AG08395 (cell line): ENCODE measurements around the gene LRRC17.
"Not testable (repeated sequence)": the region's sequence is repeated elsewhere in the genome, so short reads cannot be mapped to it uniquely, and the experiment has no call there.

Experiments
- DNase-seq: peaks from one replicate; pipeline ENCODE4 v3.0.0; 2012; ENCODE audit warnings: mixed read lengths, low spot score

The LRRC17 gene

DNA sequence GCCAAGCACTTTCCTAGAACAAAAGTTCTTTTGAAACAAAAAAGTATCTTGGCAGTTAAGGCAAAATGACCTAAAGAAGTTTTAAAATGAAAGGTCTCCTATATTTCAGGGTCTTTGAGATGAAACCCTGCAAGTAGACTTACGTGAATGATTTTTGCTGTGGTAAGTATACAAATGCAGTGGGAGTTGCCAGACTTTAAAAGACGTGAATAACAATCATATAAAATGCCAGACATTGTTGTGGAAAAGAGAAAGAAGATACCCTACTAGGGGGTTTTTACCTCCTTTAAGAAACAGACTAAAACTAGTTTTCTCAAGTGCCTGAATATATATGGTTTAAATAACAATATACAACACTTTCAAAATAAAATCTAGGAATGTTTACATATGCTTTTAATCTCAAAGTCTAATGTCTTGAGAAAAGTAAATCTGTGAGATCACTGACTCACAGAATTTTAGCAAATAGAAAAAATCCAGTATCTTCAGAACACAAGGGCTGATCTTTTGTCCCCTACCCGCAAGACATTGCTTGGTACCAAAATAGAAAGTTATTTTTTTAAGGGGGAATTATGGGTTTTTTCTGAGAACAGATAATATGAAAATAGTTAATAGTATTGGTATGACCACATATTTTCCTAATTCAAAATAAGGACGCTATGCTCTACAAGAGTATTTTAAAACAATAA is 29.5 kb downstream of the LRRC17 start:
- DNase-seq, result no peak

DNA sequence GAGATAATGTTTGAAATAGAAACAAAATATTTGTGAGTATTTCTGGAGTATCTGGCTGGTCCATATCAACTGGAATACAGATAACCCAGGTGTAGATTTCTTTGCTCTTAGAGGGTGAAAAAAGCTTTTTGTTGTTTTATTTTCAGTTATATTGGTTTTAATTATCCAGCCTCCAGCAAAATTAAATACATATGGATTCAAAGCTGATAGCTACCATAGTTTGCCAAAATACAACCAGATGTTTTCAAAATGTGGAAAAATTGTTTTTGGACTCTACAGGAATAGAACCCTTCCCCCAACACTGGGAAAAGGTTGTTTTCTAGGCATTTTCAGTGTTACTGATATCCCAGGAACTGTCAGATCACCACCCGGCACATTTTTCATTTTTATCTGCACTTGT is 30.1 kb downstream of the LRRC17 start:
- no peak for DNase-seq

DNA sequence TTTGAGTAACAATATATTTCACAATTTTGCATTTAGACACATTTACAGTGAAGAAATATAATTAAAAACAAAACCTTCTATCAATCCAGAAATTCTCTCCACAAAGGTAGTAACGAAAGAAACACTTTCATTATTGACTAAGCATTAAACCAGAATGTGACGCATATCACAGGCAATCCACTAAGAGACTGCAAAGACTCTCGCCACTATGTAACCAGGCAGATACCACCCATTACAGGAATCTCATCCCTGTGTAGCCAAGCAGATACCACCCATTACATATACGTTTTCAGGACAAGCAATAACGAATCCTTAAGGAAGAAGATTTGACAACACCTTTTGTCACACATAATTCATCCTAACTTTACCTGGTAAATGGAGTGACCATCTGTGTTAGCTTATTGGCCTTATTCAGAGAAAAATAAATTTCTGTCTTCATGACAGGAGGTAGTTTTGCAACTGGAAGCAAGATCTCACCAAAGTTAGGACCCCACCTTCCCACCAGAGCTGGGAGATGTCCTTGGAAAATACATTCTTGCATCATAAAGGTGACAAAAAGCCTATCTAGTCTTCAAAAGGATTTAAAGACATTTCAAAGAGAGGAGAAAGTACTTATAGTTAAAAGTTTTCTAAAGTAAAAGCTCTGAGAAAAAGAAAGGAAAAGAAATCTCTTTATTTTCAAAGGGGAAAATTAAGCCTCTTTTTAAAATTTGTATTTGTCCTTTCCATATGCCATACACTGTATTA is 30.8 kb downstream of the LRRC17 start:
- no peak for DNase-seq

DNA sequence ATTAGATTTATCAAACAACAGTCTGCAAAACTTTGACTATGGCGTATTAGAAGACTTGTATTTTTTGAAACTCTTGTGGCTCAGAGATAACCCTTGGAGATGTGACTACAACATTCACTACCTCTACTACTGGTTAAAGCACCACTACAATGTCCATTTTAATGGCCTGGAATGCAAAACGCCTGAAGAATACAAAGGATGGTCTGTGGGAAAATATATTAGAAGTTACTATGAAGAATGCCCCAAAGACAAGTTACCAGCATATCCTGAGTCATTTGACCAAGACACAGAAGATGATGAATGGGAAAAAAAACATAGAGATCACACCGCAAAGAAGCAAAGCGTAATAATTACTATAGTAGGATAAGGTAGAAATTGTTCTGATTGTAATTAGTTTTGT is 31.4 kb downstream of the LRRC17 start:
- no peak for DNase-seq

DNA sequence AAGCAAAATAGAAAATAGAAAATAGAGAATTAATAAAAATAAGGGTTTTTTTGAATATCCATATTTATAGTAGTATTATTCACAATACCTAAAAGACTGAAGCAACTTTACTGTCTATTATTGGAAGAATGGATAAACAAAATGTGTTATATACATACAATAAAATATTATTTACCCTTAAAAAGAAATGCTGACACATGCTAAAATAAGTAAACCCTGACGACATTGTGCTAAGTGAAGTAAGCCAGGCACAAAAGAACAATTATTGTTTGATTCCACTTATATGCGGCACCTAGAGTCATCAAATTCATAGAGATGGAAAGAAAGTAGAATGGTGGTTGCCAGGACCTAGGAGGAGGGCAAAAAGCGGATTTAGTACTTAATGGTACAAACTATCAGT is 39.0 kb downstream of the LRRC17 start:
- DNase-seq, result no peak

DNA sequence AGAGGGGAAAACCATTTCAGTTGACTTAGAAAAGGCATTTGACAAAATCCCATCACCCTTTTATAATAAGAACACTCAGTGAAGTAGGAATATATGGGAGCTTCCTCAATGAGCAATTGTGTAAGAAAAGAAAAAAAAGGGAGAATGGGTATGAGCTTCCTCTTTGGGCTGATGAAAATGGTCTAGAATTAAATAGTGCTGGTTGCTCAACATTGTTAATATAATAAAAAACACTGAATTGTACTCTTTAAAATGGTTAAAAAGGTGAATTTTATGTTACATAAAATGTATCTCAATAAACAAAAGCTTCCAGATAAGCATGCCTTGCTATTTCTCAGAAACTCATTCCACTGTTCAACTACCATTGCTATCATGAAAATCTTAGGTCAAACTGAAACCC is 40.6 kb downstream of the LRRC17 start:
- no peak for DNase-seq

DNA sequence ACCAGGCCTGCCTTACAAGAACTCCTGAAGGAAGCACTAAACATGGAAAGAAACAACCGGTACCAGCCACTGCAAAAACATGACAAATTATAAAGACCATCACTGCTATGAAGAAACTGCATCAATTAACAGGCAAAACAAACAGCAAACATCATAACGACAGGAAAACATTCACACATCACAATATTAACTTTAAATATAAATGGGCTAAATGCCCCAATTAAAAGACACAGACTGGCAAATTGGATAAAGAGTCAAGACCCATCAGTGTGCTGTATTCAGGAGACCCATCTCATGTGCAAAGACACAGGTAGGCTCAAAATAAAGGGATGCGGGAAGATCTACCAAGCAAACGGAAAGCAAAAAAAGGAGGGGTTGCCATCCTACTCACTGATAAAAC is 41.6 kb downstream of the LRRC17 start:
- DNase-seq, result not testable (repeated sequence)

DNA sequence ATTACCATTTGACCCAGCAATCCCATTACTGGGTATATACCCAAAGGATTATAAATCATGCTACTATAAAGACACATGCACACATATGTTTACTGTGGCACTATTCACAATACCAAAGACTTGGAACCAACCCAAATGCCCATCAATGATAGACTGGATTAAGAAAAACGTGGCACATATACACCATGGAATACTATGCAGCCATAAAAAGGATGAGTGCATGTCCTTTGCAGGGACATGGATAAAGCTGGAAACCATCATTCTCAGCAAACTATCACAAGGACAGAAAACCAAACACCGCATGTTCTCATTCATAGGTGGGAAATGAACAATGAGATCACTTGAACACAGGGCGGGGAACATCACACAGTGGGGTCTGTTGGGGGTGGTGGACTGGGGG is 45.2 kb downstream of the LRRC17 start:
- DNase-seq, result not testable (repeated sequence)

DNA sequence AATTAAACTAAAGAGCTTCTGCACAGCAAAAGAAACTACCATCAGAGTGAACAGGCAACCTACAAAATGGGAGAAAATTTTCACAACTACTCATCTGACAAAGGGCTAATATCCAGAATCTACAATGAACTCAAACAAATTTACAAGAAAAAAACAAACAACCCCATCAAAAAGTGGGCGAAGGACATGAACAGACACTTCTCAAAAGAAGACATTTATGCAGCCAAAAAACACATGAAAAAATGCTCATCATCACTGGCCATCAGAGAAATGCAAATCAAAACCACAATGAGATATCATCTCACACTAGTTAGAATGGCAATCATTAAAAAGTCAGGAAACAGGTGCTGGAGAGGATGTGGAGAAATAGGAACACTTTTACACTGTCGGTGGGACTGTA is 49.2 kb downstream of the LRRC17 start:
- not testable (repeated sequence) for DNase-seq

DNA sequence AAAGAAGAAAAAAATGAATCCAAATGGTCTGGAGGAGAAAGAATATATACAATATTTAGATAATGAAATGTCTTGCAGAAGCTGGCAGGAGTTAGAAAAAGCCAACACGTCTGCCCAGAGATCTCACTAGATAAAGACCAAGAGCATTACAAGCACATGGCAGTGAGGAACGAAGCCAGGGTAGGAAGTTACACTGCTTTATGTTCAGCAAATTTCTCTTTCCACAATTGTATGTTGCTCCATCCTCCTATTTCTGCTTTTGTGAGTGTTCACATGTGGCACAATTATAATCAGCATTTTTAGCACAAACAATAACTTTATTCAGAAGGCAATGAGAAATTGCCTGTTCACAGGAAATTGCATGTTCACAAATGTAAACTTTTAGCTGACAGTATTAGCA is 53.7 kb downstream of the LRRC17 start:
- no peak for DNase-seq

DNA sequence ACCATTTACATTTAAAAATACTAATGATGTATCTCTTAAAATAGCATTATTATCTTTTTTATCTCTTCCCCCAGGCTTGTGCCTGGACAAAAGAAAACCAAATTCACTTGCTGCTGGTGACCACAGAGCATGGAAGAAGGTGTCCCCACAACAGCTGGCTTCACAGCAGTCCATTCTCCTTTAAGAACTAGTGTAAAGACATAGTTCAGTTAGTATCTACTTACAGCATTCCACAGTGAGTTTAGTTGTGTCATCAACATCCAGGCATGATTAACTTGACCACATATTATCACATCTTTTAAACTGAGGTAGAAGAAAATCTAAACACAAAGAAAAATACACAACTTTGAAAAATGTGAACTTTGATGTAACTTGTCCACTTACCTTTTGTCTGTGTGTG is 55.0 kb downstream of the LRRC17 start:
- peak; percentile 31 for DNase-seq

DNA sequence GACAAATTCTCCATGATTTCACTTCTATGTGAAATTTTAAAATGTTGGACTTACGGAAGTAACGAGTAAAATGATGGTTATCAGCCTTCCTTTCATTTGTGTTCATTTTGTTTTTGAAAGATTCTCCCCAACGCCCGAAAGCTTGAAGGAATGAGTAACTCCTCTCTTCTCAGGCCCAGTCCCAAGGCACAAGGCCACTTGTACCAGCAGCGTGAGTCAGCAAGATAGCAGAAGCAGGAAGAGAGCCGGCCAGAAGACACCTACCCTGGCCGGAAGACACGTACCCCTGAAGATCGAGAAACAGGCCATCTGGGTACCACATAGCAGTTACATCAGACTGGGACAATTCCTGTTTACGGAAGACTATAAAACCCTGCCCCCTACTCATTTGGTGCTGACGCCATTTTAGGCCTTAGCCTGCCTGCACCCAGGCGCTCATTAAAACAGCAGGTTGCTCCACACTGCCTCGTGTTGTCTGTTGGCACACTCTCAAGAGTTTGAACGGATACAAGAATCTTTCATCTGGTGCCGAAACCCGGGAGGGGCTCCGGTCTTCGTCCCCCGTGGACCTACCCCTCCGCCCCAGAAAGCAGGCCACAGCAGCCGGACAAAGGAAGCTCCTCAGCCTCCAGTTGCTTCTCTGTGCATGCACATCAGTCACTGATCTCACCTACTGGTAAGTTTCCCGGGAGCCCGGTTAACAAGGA is 60.4 kb downstream of the LRRC17 start:
- no peak for DNase-seq

DNA sequence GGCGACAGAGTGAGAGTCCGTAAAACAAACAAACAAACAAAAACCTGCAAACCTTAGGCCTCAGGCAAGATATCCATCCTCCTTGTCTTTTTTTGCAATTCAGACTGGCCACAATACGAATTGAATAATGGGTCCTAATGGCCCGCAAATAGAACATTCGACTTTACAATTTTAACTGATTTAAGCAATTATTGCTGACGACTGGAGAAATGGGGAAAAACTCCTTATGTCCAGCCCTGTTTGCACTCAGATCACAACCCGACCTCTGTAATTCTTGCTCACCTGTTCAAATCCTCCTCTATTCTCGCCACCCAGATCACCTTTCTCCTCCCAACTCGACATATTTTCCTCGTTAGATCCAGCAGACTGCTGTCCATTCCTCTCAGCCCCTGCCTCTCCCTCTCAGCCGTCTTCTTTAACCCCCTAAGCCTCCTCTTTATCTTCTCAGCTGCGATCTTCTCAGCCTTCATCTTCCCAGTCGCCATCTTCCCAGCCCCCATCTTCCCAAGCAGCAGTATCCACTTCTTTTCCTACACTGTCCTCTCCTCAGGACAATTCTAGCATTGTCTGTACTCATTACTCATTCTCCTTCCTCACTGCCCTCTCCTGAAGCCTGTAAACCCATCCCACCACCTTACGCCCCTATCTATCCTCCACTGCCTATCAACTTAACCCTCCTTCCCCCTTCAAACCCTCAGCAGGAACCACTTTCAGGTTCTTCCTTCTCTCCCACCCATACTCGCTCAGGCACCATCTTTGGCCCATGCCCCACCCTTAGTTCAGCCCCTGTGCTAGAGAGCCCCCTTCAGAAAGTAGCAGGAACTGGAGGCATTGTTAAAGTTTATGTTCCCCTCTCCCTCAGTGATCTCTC is 61.8 kb downstream of the LRRC17 start:
- no peak for DNase-seq

DNA sequence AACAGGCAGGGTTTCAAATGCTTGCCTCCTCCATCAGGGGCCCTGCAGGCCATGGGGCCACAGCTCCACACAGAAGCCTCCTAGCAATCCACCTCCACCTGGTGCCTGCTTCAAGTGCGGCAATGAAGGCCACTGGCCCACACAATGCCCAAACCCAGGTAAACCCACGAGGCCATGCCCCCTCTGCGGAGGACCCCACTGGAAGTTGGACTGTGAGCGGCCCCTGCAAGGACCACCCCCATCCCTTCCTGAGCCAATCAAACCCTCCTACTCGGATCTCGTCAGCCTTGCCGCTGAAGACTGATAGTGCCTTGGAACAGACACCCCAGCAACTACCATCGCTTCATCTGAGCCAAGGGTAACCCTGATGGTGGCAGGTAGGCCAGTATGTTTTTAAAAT is 63.1 kb downstream of the LRRC17 start:
- no peak for DNase-seq

DNA sequence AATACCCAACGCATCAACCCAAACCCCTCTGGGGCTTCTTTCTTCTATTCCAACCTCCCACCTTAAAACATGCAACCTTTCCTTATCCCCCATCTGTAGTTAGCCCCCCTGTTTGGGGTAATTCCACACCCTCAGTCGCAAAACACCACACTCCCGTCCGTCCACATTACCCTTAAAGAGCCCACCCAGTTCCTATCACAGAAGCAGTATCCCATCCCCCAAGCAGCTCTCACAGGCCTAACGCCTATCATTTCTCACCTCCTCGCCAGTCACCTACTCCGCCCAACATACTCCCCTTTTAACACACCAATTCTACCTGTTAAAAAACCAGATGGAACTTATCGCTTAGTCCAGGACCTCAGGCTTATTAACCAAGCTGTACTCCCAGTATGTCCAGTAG is 63.7 kb downstream of the LRRC17 start:
- DNase-seq, result no peak

DNA sequence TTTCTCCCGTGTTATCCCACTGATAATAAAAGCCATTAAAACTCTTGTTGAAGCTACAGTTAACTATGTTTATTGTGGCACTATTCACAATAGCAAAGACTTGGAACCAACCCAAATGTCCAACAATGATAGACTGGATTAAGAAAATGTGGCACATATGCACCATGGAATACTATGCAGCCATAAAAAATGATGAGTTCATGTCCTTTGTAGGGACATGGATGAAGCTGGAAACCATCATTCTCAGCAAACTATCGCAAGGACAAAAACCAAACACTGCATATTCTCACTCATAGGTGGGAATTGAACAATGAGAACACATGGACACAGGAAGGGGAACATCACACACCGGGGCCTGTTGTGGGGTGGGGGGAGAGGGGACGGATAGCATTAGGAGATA is 64.8 kb downstream of the LRRC17 start:
- DNase-seq, result not testable (repeated sequence)

DNA sequence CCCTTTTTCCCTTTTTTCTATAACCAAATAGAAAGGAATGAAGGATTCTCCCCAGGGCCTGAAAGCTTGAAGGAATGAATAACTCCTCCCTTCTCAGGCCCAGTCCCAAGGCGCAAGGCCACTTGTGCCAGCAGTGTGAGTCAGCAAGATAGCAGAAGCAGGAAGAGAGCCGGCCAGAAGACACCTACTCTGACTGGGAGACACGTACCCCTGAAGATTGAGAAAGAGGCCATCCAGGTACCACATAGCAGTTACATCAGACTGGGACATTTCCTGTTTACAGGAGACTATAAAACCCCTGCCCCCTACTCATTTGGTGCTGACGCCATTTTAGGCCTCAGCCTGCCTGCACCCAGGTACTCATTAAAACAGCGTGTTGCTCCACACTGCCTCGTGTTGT is 65.5 kb downstream of the LRRC17 start:
- DNase-seq, result peak; percentile 31

DNA sequence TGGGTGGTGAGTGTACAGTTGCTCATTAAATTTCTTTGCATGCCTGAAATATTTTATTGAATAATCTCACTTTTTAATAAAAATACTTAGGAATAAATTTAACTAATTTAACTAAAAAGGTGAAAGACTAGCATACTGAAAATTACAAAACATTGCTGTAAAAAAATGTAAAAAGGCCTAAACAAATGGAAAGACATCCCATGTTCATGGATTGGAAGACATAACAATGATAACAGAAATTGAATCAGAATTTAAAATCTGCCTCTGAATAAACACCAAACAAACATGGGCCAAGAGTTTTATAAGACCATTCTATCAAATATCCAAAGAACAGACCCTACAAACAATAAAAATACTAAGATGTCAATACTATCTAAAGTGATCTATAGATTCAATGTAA is 66.9 kb downstream of the LRRC17 start:
- DNase-seq, result no peak

DNA sequence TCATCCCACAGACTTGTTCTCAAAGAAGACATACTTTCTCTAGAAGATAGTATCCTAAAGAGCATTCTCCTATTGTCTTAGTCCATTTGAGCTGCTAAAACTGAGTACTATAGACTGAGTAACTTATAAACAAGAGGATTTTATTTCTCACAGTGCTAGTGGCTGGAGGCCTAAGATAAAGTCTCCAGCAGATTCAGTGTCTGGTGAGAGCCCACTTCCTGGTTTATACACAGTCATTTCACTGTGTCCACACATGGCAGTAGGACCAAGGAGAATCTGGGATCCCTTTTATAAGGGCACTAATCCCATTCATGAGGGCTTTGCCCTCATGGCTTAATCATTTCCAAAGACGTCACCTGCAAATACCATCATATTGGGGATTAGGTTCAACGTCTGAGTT is 68.7 kb downstream of the LRRC17 start:
- DNase-seq, result no peak

DNA sequence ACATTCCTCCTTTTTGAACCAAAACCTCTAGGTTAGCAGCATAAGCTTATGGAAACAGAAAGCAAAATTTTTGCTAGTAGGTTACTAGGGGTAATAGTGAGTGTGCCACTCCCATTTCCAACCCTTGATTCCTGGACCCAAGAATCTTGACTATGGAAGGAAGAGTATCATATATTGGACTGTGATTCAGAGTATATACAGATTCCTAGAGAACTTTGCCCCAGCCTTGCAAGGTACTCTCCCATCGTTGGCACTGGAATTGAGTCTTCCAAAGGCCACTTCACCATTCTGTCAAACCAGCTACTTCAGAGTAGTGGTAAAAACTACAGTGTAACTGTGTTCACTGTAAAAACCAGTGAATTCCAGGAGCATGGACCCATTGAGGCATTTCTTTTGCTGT is 69.4 kb downstream of the LRRC17 start:
- DNase-seq, result no peak

DNA sequence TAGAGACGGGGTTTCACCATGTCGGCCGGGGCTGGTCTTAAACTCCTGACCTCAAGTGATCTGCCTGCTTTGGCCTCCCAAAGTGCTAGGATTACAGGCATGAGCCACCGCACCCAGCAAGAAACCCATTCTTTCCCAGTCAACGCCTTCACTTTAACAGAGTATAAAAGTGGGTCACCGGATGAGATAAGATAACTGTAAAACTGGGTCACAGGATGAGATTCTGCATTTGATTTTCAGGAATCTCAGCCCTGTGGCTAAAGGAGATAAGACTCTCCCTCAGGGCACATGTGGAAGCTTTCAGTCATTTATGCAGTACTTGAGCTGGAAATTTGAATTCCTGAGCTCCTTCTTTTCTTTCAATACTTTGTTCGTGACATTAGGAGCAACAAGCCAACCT is 70.8 kb downstream of the LRRC17 start:
- DNase-seq, result no peak

DNA sequence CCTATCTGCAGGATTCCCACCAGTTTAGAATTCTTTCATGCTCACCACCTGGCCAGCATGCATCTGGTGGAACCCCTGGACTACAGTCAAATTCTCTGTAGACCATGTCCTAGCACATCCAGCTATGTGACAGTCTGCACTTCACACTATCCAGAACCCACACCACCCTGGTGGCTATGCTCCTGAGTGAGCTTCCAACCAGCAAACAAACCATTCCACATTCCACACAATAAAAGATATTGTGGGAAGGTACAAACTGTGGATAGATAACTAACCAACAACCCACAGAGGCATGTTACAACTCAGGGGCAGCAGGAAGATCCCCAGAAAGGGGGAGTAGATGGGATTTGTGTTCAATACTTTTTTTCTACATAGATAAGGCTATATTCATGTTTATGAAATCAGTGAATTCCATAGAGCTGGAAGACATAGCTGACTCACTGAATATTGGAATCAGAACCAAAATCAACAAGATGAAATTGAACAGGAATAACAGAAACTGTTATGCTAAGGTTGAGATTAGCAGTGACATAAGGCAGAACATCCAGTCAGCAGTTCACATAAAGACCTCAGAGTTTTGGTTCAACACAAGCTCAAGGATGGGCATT is 72.5 kb downstream of the LRRC17 start:
- no peak for DNase-seq
